DOHH2 (cell line): ENCODE measurements around the gene OR8B8.

Experiments used
- H3F3A ChIP-seq: fragments of 200-600 bp; sonication (generic), shearing (Covaris generic); 2 replicates; pipeline ENCODE4 v1.6.0; 2016; ENCODE audit warnings: antibody characterized with exemption, mild to moderate bottlenecking; ENCODE audit not compliant: control insufficient read depth, insufficient read depth
- H3K27ac ChIP-seq: fragments of 200-600 bp; sonication (generic); 2 replicates; pipeline ENCODE4 v1.5.1; 2014; ENCODE audit warnings: low read depth, mild to moderate bottlenecking, low read length, moderate library complexity
- H3K27me3 ChIP-seq: fragments of 200-600 bp; sonication (generic); 2 replicates; pipeline ENCODE4 v1.6.1; 2014; ENCODE audit warnings: mild to moderate bottlenecking, low read length, mixed read lengths; ENCODE audit not compliant: control insufficient read depth
- H3K36me3 ChIP-seq: fragments of 200-600 bp; sonication (generic); 2 replicates; pipeline ENCODE4 v1.6.1; 2014; ENCODE audit warnings: mild to moderate bottlenecking, low read length, moderate library complexity, mixed read lengths; ENCODE audit not compliant: control insufficient read depth
- H3K4me1 ChIP-seq: fragments of 200-600 bp; sonication (generic); 2 replicates; pipeline ENCODE4 v1.6.1; 2014; ENCODE audit warnings: mild to moderate bottlenecking, low read length, mixed read lengths; ENCODE audit not compliant: control insufficient read depth
- H3K4me2 ChIP-seq: fragments of 200-600 bp; sonication (generic); 2 replicates; pipeline ENCODE4 v1.6.0; 2014; ENCODE audit warnings: mild to moderate bottlenecking, low read length, moderate library complexity
- H3K4me3 ChIP-seq: fragments of 200-600 bp; sonication (generic); 2 replicates; pipeline ENCODE4 v1.5.1; 2014; ENCODE audit warnings: mild to moderate bottlenecking, low read length, mixed read lengths
- H3K79me2 ChIP-seq: fragments of 200-600 bp; sonication (generic); 2 replicates; pipeline ENCODE4 v1.6.1; 2014; ENCODE audit warnings: mild to moderate bottlenecking, low read length, mixed read lengths; ENCODE audit not compliant: control insufficient read depth
- H3K9me2 ChIP-seq: fragments of 200-600 bp; sonication (generic); replicated peaks from 2 replicates; pipeline ENCODE4 v1.6.1; 2014; ENCODE audit warnings: mild to moderate bottlenecking, low read length, mixed read lengths; ENCODE audit not compliant: control insufficient read depth
- H3K9me3 ChIP-seq: fragments of 200-600 bp; sonication (generic); 2 replicates; pipeline ENCODE4 v1.6.1; 2014; ENCODE audit warnings: antibody characterized with exemption, low read length, mixed read lengths; ENCODE audit not compliant: control insufficient read depth, insufficient read depth
- H4K20me1 ChIP-seq: fragments of 200-600 bp; sonication (generic); 2 replicates; pipeline ENCODE4 v1.6.0; 2014; ENCODE audit warnings: low read depth, mild to moderate bottlenecking, antibody characterized with exemption, low read length, moderate library complexity; ENCODE audit not compliant: control insufficient read depth, insufficient read depth
- CTCF ChIP-seq: fragments of 200-600 bp; sonication (generic); IDR thresholded peaks from one replicate; pipeline ENCODE4 v1.5.1; 2014; ENCODE audit warnings: antibody characterized with exemption, mild to moderate bottlenecking, low read depth, low read length; ENCODE audit not compliant: poor library complexity, severe bottlenecking
- EZH2phosphoT487 ChIP-seq: fragments of 200-600 bp; sonication (generic); IDR thresholded peaks from 2 replicates; pipeline ENCODE4 v1.6.1; 2017; ENCODE audit warnings: borderline replicate concordance, mild to moderate bottlenecking, antibody characterized with exemption, low read length, moderate library complexity, mixed read lengths

The OR8B8 gene

GRCh38 chr11:124454552-124454951 lies 9.1 kb upstream of the OR8B8 start:
- no peak for TF ChIP-seq EZH2phosphoT487
- TF ChIP-seq CTCF = no peak
- no peaks in the 10 kb centered on the region for H3F3A ChIP-seq
- no peak overlapping the region for H3K27ac ChIP-seq
- no peaks in the 10 kb centered on the region for H4K20me1 ChIP-seq
- no peaks in the 10 kb centered on the region for H3K9me2 ChIP-seq
- no peaks in the 10 kb centered on the region for H3K36me3 ChIP-seq
- no peak overlapping the region for H3K4me3 ChIP-seq
- H3K4me1 ChIP-seq = no peaks in the 10 kb centered on the region
- H3K79me2 ChIP-seq = no peaks in the 10 kb centered on the region
- H3K9me3 ChIP-seq = peaks cover 4% of the 10 kb centered on the region; the same call in 1 of the 2 replicates
- H3K27me3 ChIP-seq = no peaks in the 10 kb centered on the region
- no peak overlapping the region for H3K4me2 ChIP-seq

GRCh38 chr11:124446916-124447315 lies 1.4 kb upstream of the OR8B8 start:
- Histone ChIP-seq H3F3A (no peaks in the 10 kb centered on the region), H3K79me2 (no peaks in the 10 kb centered on the region)

GRCh38 chr11:124442847-124443246 lies 2.6 kb downstream of the OR8B8 start:
- no peaks in the 10 kb centered on the region for H3K4me1 ChIP-seq
- no peaks in the 10 kb centered on the region for H3F3A ChIP-seq
- H4K20me1 ChIP-seq = no peaks in the 10 kb centered on the region
- TF ChIP-seq EZH2phosphoT487 = no peak
- TF ChIP-seq CTCF = no peak
- H3K27me3 ChIP-seq = no peaks in the 10 kb centered on the region
- no peaks in the 10 kb centered on the region for H3K36me3 ChIP-seq
- H3K4me3 ChIP-seq = no peak overlapping the region
- no peak overlapping the region for H3K4me2 ChIP-seq
- H3K9me3 ChIP-seq = no peaks in the 10 kb centered on the region
- no peak overlapping the region for H3K27ac ChIP-seq
- H3K79me2 ChIP-seq = no peaks in the 10 kb centered on the region
- H3K9me2 ChIP-seq = no peaks in the 10 kb centered on the region

More at GRCh38 chr11:124446916-124447315, 1.4 kb upstream of the OR8B8 start:
- no peaks in the 10 kb centered on the region for H3K4me1 ChIP-seq
- no peak overlapping the region for H3K4me3 ChIP-seq
- H3K27me3 ChIP-seq = no peaks in the 10 kb centered on the region
- H3K4me2 ChIP-seq = no peak overlapping the region
- H3K27ac ChIP-seq = no peak overlapping the region
- H3K36me3 ChIP-seq = no peaks in the 10 kb centered on the region
- H3K9me3 ChIP-seq = no peaks in the 10 kb centered on the region
- no peak for TF ChIP-seq EZH2phosphoT487
- TF ChIP-seq CTCF = no peak
- no peaks in the 10 kb centered on the region for H3K9me2 ChIP-seq
- no peaks in the 10 kb centered on the region for H4K20me1 ChIP-seq
